Fibroblast of the aortic adventitia (primary cell): ENCODE measurements around the gene RFLNA. TPM values are rescaled to one million over a fixed set of nuclear protein-coding genes. Genes with fewer than 3 reads are reported as not detected.

ENCODE experiments used
- DNase-seq: peaks from one replicate; pipeline ENCODE4 v3.0.0-alpha.2; 2010; ENCODE audit warnings: low read depth
- H3K4me3 ChIP-seq: 2 replicates; pipeline ENCODE4 v1.5.1; 2011; ENCODE audit warnings: low read depth, mild to moderate bottlenecking, control low read depth, low read length, moderate library complexity
- CTCF ChIP-seq: IDR thresholded peaks from 2 replicates; pipeline ENCODE4 v1.5.1; 2011; ENCODE audit warnings: mild to moderate bottlenecking, low read length, control low read depth, inconsistent platforms; ENCODE audit not compliant: insufficient read depth
- total RNA-seq: library from RNA; depleted of rRNA; stranded (reverse); fragments of >200 nt; gene quantifications from 2 replicates; pipeline ENCODE4 v1.2.3, GENCODE V29; 2012; ENCODE audit warnings: low replicate concordance

Gene RFLNA
- total RNA-seq, 1 donor = 0.45 TPM

GRCh38 chr12:124341645-124342069, 46.8 kb downstream of the RFLNA start:
- H3K4me3 ChIP-seq = no peak overlapping the region
- no peak for TF ChIP-seq CTCF
- no peak for DNase-seq

DNA sequence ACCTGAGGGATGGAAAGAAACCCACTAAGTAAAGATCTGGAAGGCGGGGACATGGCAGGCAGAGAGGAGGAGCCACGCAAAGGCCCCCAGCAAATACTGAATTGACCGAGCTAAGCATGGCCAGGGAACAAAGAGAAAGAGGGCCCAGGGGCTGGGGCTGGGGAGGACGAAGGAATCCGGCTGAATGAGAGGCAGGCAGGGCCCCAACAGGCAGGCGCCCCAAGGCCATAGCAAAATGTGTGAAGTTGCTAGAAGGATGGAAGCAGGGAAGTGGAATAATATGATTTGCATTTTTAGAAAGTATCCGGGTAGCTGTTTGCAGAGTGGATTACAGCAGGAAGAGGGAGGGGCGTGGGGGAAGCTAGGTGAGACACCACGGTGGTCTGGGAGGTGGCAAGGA, 49.1 kb downstream of the RFLNA start:
- H3K4me3 ChIP-seq = no peak overlapping the region
- no peak for DNase-seq
- no peak for TF ChIP-seq CTCF

- TF ChIP-seq CTCF = no peak
- H3K4me3 ChIP-seq = no peak overlapping the region
- DNase-seq = no peak
These were observed 49.6 kb downstream of the RFLNA start for GRCh38 chr12:124344526-124344925.

GRCh38 chr12:124345795-124346194, 50.9 kb downstream of the RFLNA start:
- H3K4me3 ChIP-seq = no peak overlapping the region
- no peak for DNase-seq
- TF ChIP-seq CTCF = no peak

GRCh38 chr12:124346425-124347168, 51.7 kb downstream of the RFLNA start:
- TF ChIP-seq CTCF = no peak
- DNase-seq = no peak
- no peak overlapping the region for H3K4me3 ChIP-seq

DNA sequence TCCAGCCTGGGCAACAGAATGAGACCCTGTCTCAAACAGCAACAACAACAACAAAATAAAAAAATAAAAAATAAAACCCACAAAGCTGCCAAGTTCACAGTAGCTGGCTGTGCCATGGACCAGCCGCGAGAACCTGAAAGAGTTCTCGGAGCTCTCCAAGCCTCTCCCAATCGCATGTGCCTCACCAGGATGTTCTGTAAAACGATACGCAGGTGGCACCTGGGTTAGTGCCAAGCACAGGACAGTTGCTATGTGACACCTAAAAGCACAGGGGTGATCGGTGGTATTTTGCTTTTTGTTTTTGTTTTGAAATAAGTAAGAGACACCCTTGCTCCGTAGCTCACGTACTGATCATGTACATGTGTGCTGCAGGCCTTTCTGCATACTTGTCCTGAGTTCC, 52.4 kb downstream of the RFLNA start:
- TF ChIP-seq CTCF = no peak
- H3K4me3 ChIP-seq = no peak overlapping the region
- no peak for DNase-seq
